Tibial artery (tissue), 4 donors: ENCODE results near the gene EXOC6B.

Experiments
- DNase-seq, 2 donors: peaks; one replicate each; pipeline ENCODE4 v3.0.0-alpha.2; 2019
- H3K27ac ChIP-seq, 2 donors: fragments of 200-600 bp; sonication (generic) in 1 of 2; 1 replicate in 1 of 2; 2 replicates in 1 of 2; pipeline ENCODE4 v1.5.1; 2018 to 2019; ENCODE audit warnings: mild to moderate bottlenecking in 1 of 2
- H3K27me3 ChIP-seq, 2 donors: fragments of 200-600 bp; sonication (generic) in 1 of 2; one replicate each; pipeline versions ENCODE4 v1.5.1 to v1.6.0; 2016 to 2019
- H3K36me3 ChIP-seq, 3 donors: fragments of 200-600 bp; sonication (generic) in 2 of 3; one replicate each; pipeline ENCODE4 v1.5.1; 2016 to 2019; ENCODE audit warnings: mild to moderate bottlenecking in 2 of 3
- H3K4me1 ChIP-seq, 4 donors: fragments of 200-600 bp; sonication (generic) in 2 of 4; 1 replicate in 3 of 4; 2 replicates in 1 of 4; pipeline ENCODE4 v1.5.1; 2016 to 2019
- H3K4me3 ChIP-seq, 2 donors: fragments of 200-600 bp; sonication (generic) in 1 of 2; 1 replicate in 1 of 2; 2 replicates in 1 of 2; pipeline ENCODE4 v1.5.1; 2018 to 2019; ENCODE audit warnings: mild to moderate bottlenecking in 2 of 2
- H3K9me3 ChIP-seq, 3 donors: fragments of 200-600 bp; sonication (generic) in 1 of 3; one replicate each; pipeline ENCODE4 v1.5.1; 2016 to 2019
- intact Hi-C: fragments of 100-400 bp; cut with DNase I; formaldehyde crosslinking; loops from one replicate; pipeline ENCODE4 v1.15.0; 2023; ENCODE audit warnings: low total_unique reads
- TF ChIP-seq, protein P1 (sequence below), 2 experiments: fragments of 200-600 bp in 1 of 2; fragments of 450-650 bp in 1 of 2; IDR thresholded peaks; one replicate each; pipeline ENCODE4 v1.5.1; 2017 to 2019; ENCODE audit warnings: antibody characterized with exemption in 2 of 2, mild to moderate bottlenecking in 1 of 2, moderate library complexity in 1 of 2

The EXOC6B gene

GRCh38 chr2:72682061-72682460 is 143.8 kb downstream of the EXOC6B start:
- Histone ChIP-seq H3K27me3 (no peaks in the 10 kb centered on the region), H3K4me3 (no peak overlapping the region)

GRCh38 chr2:72681016-72681995 is 144.5 kb downstream of the EXOC6B start:
- H3K4me1 ChIP-seq, result no peaks in the 10 kb centered on the region
- no peak overlapping the region for H3K27ac ChIP-seq
- intact Hi-C loops, result no loop called here
- no peaks in the 10 kb centered on the region for H3K27me3 ChIP-seq
- no peaks in the 10 kb centered on the region for H3K9me3 ChIP-seq
- TF ChIP-seq, protein P1, sequence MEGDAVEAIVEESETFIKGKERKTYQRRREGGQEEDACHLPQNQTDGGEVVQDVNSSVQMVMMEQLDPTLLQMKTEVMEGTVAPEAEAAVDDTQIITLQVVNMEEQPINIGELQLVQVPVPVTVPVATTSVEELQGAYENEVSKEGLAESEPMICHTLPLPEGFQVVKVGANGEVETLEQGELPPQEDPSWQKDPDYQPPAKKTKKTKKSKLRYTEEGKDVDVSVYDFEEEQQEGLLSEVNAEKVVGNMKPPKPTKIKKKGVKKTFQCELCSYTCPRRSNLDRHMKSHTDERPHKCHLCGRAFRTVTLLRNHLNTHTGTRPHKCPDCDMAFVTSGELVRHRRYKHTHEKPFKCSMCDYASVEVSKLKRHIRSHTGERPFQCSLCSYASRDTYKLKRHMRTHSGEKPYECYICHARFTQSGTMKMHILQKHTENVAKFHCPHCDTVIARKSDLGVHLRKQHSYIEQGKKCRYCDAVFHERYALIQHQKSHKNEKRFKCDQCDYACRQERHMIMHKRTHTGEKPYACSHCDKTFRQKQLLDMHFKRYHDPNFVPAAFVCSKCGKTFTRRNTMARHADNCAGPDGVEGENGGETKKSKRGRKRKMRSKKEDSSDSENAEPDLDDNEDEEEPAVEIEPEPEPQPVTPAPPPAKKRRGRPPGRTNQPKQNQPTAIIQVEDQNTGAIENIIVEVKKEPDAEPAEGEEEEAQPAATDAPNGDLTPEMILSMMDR (IDR thresholded peaks at IDR 0.05), result no peak
- H3K4me3 ChIP-seq, result no peak overlapping the region
- no peaks in the 10 kb centered on the region for H3K36me3 ChIP-seq
- DNase-seq, result no peak

More at GRCh38 chr2:72682061-72682460, 143.8 kb downstream of the EXOC6B start:
- TF ChIP-seq, protein P1 (IDR thresholded peaks at IDR 0.05), result no peak
- intact Hi-C loops, result no loop called here
- Histone ChIP-seq H3K27ac (no peak overlapping the region), H3K4me1 (no peaks in the 10 kb centered on the region), H3K36me3 (no peaks in the 10 kb centered on the region), H3K9me3 (no peaks in the 10 kb centered on the region)
- DNase-seq, result no peak

DNA sequence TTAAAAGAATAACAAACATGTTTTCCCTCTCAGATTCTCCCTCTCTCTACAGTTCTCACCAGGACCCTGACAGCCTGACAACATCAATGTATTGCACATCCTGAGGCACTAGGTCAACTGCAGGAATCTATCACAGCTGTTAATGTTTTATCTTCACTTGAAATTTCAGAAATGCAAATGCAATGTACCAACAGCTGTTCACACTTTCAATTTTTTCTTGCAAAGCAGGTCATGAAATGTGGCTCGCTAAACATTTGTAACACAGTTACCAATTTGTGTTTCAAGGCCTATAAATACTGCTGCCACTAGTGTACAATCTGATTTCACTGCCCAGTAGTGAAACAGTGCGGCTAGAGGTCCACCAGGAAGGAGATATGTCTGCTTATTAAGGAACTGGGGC is 147.8 kb downstream of the EXOC6B start:
- intact Hi-C loops, result no loop called here
- Histone ChIP-seq H3K4me1 (no peaks in the 10 kb centered on the region), H3K9me3 (no peaks in the 10 kb centered on the region), H3K27me3 (no peaks in the 10 kb centered on the region), H3K27ac (no peak overlapping the region), H3K36me3 (no peaks in the 10 kb centered on the region), H3K4me3 (no peak overlapping the region)
- TF ChIP-seq, protein P1 (IDR thresholded peaks at IDR 0.05), result no peak
- DNase-seq, result no peak

- DNase-seq, result no peak
- TF ChIP-seq, protein P1 (IDR thresholded peaks at IDR 0.05), result no peak
- H3K9me3 ChIP-seq, result no peaks in the 10 kb centered on the region
- H3K4me3 ChIP-seq, result no peak overlapping the region
- H3K27me3 ChIP-seq, result no peaks in the 10 kb centered on the region
- no peak overlapping the region for H3K27ac ChIP-seq
- intact Hi-C loops, result no loop called here
- H3K4me1 ChIP-seq, result no peaks in the 10 kb centered on the region
- H3K36me3 ChIP-seq, result no peaks in the 10 kb centered on the region
Measured at GRCh38 chr2:72676341-72677025, 149.3 kb downstream of the EXOC6B start.

- intact Hi-C loops, result no loop called here
- Histone ChIP-seq H3K27ac (no peak overlapping the region), H3K4me3 (no peak overlapping the region), H3K36me3 (no peaks in the 10 kb centered on the region), H3K9me3 (no peaks in the 10 kb centered on the region), H3K4me1 (no peaks in the 10 kb centered on the region), H3K27me3 (no peaks in the 10 kb centered on the region)
- no peak for DNase-seq
- TF ChIP-seq, protein P1 (IDR thresholded peaks at IDR 0.05), result no peak
Measured at GRCh38 chr2:72674982-72675915, 150.6 kb downstream of the EXOC6B start.
